SKM-1 treated with dmso at 0.1 percent for 144 hours (cell line): ENCODE data around the gene EML6.
"Not testable (repeated sequence)": the region's sequence is repeated elsewhere in the genome, so short reads cannot be mapped to it uniquely, and the experiment has no call there.

Source experiments
- DNase-seq: peaks from one replicate; lab custom pipeline; 2025; ENCODE audit not compliant: unreplicated experiment; lab: John Stamatoyannopoulos, UW

The EML6 gene

GRCh38 chr2:54723131-54723995 is at the start of gene EML6:
Gene EML6, plus strand, starts transcription at chr2:54723662. Its CDS starts 1,400 bp downstream, at chr2:54725062.
- DNase-seq: peak; percentile 97

- no peak for DNase-seq
Measured at GRCh38 chr2:54675281-54675680, 48.2 kb upstream of the EML6 start.

- no peak for DNase-seq
Measured at GRCh38 chr2:54675738-54676137, 47.7 kb upstream of the EML6 start.

- no peak for DNase-seq
Measured at GRCh38 chr2:54676656-54677055, 46.8 kb upstream of the EML6 start.

- no peak for DNase-seq
Measured at GRCh38 chr2:54677476-54678265, 45.8 kb upstream of the EML6 start.

GRCh38 chr2:54678719-54679118 is 44.7 kb upstream of the EML6 start:
- no peak for DNase-seq

GRCh38 chr2:54680397-54681041 is 42.9 kb upstream of the EML6 start:
- no peak for DNase-seq

- DNase-seq: no peak
Measured at GRCh38 chr2:54681416-54681815, 42.0 kb upstream of the EML6 start.

GRCh38 chr2:54683596-54683995 is 39.9 kb upstream of the EML6 start:
- DNase-seq: no peak

GRCh38 chr2:54685263-54685775 is 38.1 kb upstream of the EML6 start:
- no peak for DNase-seq

- DNase-seq: no peak
Measured at GRCh38 chr2:54687595-54688152, 35.8 kb upstream of the EML6 start.

- DNase-seq: no peak
Measured at GRCh38 chr2:54691445-54692135, 31.9 kb upstream of the EML6 start.

GRCh38 chr2:54692556-54692955 is 30.9 kb upstream of the EML6 start:
- DNase-seq: no peak

- no peak for DNase-seq
Measured at GRCh38 chr2:54695378-54695777, 28.1 kb upstream of the EML6 start.

- no peak for DNase-seq
Measured at GRCh38 chr2:54697934-54698333, 25.5 kb upstream of the EML6 start.

- not testable (repeated sequence) for DNase-seq
Measured at GRCh38 chr2:54698926-54699325, 24.5 kb upstream of the EML6 start.

- no peak for DNase-seq
Measured at GRCh38 chr2:54699665-54700064, 23.8 kb upstream of the EML6 start.

GRCh38 chr2:54701029-54701428 is 22.4 kb upstream of the EML6 start:
- DNase-seq: no peak

- no peak for DNase-seq
Measured at GRCh38 chr2:54704238-54704637, 19.2 kb upstream of the EML6 start.
